K562 (cell line): ENCODE measurements around the gene DOLPP1. TPM values are rescaled to one million over a fixed set of nuclear protein-coding genes. Genes with fewer than 3 reads are reported as not detected.

Experiments
- EWSR1 ChIP-seq: fragments of 450-650 bp; IDR thresholded peaks from 2 replicates; pipeline ENCODE4 v1.6.1; 2018; ENCODE audit warnings: borderline replicate concordance, mild to moderate bottlenecking, low read depth, moderate library complexity; ENCODE audit not compliant: partially characterized antibody
- FOXP1 ChIP-seq: sonication (generic); formaldehyde crosslinking; IDR thresholded peaks from 2 replicates; pipeline ENCODE4 v1.8.0; 2022; ENCODE audit warnings: mild to moderate bottlenecking, missing genetic modification reagents
- GATA2 ChIP-seq: sonication (generic); formaldehyde crosslinking; IDR thresholded peaks from 2 replicates; pipeline ENCODE4 v1.4.0; 2020; ENCODE audit warnings: mild to moderate bottlenecking, missing genetic modification reagents
- KAT8 ChIP-seq: fragments of 450-650 bp; IDR thresholded peaks from 2 replicates; pipeline ENCODE4 v1.6.1; 2016; ENCODE audit warnings: low read depth, mild to moderate bottlenecking
- MEF2D ChIP-seq: conservative IDR thresholded peaks from 2 replicates; pipeline ENCODE4 v1.6.1; 2016; ENCODE audit warnings: low read depth, missing genetic modification characterization, missing compliant biosample characterization
- MYBL2 ChIP-seq, 2 experiments: fragments of 450-650 bp in 1 of 2; sonication (generic) in 1 of 2; formaldehyde crosslinking in 1 of 2; IDR thresholded peaks; 2 replicates each; pipeline versions ENCODE4 v1.6.1 to v1.8.1; 2017 to 2022; ENCODE audit warnings: borderline replicate concordance in 1 of 2, inconsistent platforms in 1 of 2, low read depth in 1 of 2, mild to moderate bottlenecking in 1 of 2, missing genetic modification reagents in 1 of 2, moderate library complexity in 1 of 2
- NONO ChIP-seq, 2 experiments: fragments of 200-400 bp in 1 of 2; fragments of 450-650 bp in 1 of 2; formaldehyde crosslinking in 1 of 2; IDR thresholded peaks; 2 replicates each; pipeline ENCODE4 v1.6.1; 2017; ENCODE audit warnings: low read depth in 2 of 2, mild to moderate bottlenecking in 2 of 2, moderate library complexity in 2 of 2, low read length in 1 of 2
- PURB ChIP-seq: sonication (generic); formaldehyde crosslinking; IDR thresholded peaks from 2 replicates; pipeline ENCODE4 v1.9.0; 2021; ENCODE audit warnings: low read depth, mild to moderate bottlenecking, missing genetic modification reagents
- YY1 ChIP-seq, 3 experiments: IDR thresholded peaks; 2 replicates each; pipeline ENCODE4 v1.6.1; 2011; ENCODE audit warnings: low read length in 2 of 3, mild to moderate bottlenecking in 2 of 3, moderate library complexity in 2 of 3, borderline replicate concordance in 1 of 3, control low read depth in 1 of 3, low read depth in 1 of 3; ENCODE audit not compliant: insufficient read depth in 3 of 3, insufficient replicate concordance in 2 of 3, control insufficient read depth in 1 of 3, insufficient read length in 1 of 3; ENCODE audit errors: extremely low read depth in 1 of 3
- ZNF561 ChIP-seq: fragments of 450-650 bp; formaldehyde crosslinking; conservative IDR thresholded peaks from 2 replicates; pipeline ENCODE4 v1.4.0; 2020; ENCODE audit warnings: mild to moderate bottlenecking, moderate library complexity
- ZNF77 ChIP-seq: fragments of 250-450 bp; sonication (Bioruptor Pico); IDR thresholded peaks from 2 replicates; pipeline ENCODE4 v1.5.0; 2020
- polyA plus RNA-seq, 8 experiments: library from polyadenylated mRNA; depleted of rRNA in 4 of 8; stranded (reverse) in 5 of 8; unstranded in 3 of 8; fragments of >200 nt; fragmentation: Nextera tagmentation in 2 of 8; fragmentation: Illumina TruSeq in 1 of 8; extraction: Ambion mirVana in 2 of 8; extraction: Trizol in 1 of 8; gene quantifications; 2 replicates each; pipeline versions ENCODE4 v1.2.1 to v1.2.3, GENCODE V29; 2011 to 2014; ENCODE audit warnings: inconsistent platforms in 1 of 8, missing spikeins in 1 of 8
- total RNA-seq, 7 experiments: library from RNA; depleted of rRNA in 6 of 7; stranded (reverse); fragments of >200 nt in 6 of 7; fragmentation: Illumina TruSeq in 2 of 7; extraction: Trizol in 2 of 7; gene quantifications; 2 replicates each; pipeline versions ENCODE4 v1.2.1 to v1.2.3, GENCODE V29; 2011 to 2021; ENCODE audit warnings: low replicate concordance in 1 of 7
- TF ChIP-seq, protein P1 (sequence below), 2 experiments: fragments of 150-350 bp in 1 of 2; IDR thresholded peaks; 2 replicates each; pipeline ENCODE4 v1.6.1; 2012 to 2016; ENCODE audit warnings: low read depth in 2 of 2, low read length in 2 of 2, mild to moderate bottlenecking in 1 of 2, moderate library complexity in 1 of 2
- TF ChIP-seq, protein P2 (sequence below), 2 experiments: IDR thresholded peaks; 2 replicates each; pipeline ENCODE4 v1.6.1; 2011; ENCODE audit warnings: borderline replicate concordance in 1 of 2, control low read depth in 1 of 2, low read depth in 1 of 2, low read length in 1 of 2, mild to moderate bottlenecking in 1 of 2, mixed read lengths in 1 of 2, moderate library complexity in 1 of 2; ENCODE audit not compliant: insufficient read depth in 1 of 2, insufficient read length in 1 of 2, poor library complexity in 1 of 2, severe bottlenecking in 1 of 2; ENCODE audit errors: extremely low read depth in 1 of 2
- TF ChIP-seq, protein P3 (sequence below): IDR thresholded peaks from 3 replicates; pipeline ENCODE4 v1.6.1; 2011; ENCODE audit warnings: borderline replicate concordance, mild to moderate bottlenecking, moderate library complexity; ENCODE audit not compliant: insufficient read length; ENCODE audit errors: extremely low read depth
- TF ChIP-seq, protein P4 (sequence below): sonication (generic); formaldehyde crosslinking; IDR thresholded peaks from 2 replicates; pipeline ENCODE4 v1.8.1; 2023; ENCODE audit warnings: mild to moderate bottlenecking, missing genetic modification reagents

The DOLPP1 gene
- total and polyA plus RNA-seq, 9 of the 15 experiments (the other 6 are each of a cell fraction or from before 2014, with no cell fraction given), result 3.0 to 39.8 (median 30.5) TPM

DNA sequence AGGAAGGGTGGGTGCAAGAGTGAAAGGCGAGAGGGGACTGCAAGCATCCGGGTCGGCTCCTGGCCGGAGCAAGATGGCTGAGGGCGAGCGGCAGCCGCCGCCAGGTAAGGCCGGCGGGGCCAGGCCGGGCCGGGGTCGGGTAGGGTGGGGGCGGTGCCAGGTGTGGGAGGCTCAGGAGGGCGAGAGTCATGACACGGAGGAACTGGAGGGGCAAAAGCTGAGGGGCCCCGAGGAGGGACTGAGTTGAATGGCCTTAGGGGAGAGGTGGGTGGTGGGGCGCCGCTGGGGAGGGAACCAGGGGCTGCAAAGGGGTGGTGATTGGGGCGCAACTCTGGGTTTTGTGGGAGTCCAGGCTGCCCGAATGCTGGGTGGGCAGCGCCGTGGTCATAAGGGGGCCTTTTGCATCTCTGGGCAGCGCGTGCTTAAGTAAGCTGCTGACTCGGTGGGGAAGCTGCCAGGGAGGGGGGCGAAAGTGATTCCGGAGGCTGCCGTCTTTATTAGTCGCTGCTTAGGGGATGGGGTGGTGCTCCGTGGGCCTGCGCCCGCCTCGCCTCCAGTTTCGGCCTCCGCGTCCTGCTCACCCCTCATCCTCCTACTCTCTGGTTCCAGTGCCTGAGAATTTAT, 30.7 kb downstream of the DOLPP1 start (continued):
- TF ChIP-seq EWSR1 (no peak), MEF2D (no peak), PURB (CRISPR knock-in tag) (no peak), KAT8 (no peak), GATA2 (CRISPR knock-in tag) (no peak), ZNF77 (no peak), MYBL2 (IDR thresholded peaks at IDR 0.05; ENCODE audit: low read depth) (no peak), MYBL2 (CRISPR knock-in tag; IDR thresholded peaks at IDR 0.05; ENCODE audit: borderline replicate concordance) (no peak), NONO (IDR thresholded peaks at IDR 0.05; ENCODE audit: low read depth in 2 of 2, low read length in 1 of 2) (no peak), ZNF561 (CRISPR knock-in tag) (no peak), YY1 (IDR thresholded peaks at IDR 0.05; ENCODE audit: borderline replicate concordance in 1 of 3, control insufficient read depth in 1 of 3, extremely low read depth in 1 of 3, insufficient read depth in 3 of 3, insufficient read length in 1 of 3, insufficient replicate concordance in 2 of 3, low read depth in 1 of 3, low read length in 2 of 3) (peak in 1 of 3 experiments; percentile 2), FOXP1 (CRISPR knock-in tag) (no peak)
- TF ChIP-seq, protein P1, sequence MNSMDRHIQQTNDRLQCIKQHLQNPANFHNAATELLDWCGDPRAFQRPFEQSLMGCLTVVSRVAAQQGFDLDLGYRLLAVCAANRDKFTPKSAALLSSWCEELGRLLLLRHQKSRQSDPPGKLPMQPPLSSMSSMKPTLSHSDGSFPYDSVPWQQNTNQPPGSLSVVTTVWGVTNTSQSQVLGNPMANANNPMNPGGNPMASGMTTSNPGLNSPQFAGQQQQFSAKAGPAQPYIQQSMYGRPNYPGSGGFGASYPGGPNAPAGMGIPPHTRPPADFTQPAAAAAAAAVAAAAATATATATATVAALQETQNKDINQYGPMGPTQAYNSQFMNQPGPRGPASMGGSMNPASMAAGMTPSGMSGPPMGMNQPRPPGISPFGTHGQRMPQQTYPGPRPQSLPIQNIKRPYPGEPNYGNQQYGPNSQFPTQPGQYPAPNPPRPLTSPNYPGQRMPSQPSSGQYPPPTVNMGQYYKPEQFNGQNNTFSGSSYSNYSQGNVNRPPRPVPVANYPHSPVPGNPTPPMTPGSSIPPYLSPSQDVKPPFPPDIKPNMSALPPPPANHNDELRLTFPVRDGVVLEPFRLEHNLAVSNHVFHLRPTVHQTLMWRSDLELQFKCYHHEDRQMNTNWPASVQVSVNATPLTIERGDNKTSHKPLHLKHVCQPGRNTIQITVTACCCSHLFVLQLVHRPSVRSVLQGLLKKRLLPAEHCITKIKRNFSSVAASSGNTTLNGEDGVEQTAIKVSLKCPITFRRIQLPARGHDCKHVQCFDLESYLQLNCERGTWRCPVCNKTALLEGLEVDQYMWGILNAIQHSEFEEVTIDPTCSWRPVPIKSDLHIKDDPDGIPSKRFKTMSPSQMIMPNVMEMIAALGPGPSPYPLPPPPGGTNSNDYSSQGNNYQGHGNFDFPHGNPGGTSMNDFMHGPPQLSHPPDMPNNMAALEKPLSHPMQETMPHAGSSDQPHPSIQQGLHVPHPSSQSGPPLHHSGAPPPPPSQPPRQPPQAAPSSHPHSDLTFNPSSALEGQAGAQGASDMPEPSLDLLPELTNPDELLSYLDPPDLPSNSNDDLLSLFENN (IDR thresholded peaks at IDR 0.05; ENCODE audit: low read depth in 2 of 2, low read length in 2 of 2), result no peak
- TF ChIP-seq, protein P2, sequence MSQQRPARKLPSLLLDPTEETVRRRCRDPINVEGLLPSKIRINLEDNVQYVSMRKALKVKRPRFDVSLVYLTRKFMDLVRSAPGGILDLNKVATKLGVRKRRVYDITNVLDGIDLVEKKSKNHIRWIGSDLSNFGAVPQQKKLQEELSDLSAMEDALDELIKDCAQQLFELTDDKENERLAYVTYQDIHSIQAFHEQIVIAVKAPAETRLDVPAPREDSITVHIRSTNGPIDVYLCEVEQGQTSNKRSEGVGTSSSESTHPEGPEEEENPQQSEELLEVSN (IDR thresholded peaks at IDR 0.05; ENCODE audit: borderline replicate concordance in 1 of 2, extremely low read depth in 1 of 2, insufficient read depth in 1 of 2, insufficient read length in 1 of 2, low read depth in 1 of 2, low read length in 1 of 2, poor library complexity in 1 of 2, severe bottlenecking in 1 of 2), result peak in 1 of 2 experiments; percentile 10
- TF ChIP-seq, protein P3, sequence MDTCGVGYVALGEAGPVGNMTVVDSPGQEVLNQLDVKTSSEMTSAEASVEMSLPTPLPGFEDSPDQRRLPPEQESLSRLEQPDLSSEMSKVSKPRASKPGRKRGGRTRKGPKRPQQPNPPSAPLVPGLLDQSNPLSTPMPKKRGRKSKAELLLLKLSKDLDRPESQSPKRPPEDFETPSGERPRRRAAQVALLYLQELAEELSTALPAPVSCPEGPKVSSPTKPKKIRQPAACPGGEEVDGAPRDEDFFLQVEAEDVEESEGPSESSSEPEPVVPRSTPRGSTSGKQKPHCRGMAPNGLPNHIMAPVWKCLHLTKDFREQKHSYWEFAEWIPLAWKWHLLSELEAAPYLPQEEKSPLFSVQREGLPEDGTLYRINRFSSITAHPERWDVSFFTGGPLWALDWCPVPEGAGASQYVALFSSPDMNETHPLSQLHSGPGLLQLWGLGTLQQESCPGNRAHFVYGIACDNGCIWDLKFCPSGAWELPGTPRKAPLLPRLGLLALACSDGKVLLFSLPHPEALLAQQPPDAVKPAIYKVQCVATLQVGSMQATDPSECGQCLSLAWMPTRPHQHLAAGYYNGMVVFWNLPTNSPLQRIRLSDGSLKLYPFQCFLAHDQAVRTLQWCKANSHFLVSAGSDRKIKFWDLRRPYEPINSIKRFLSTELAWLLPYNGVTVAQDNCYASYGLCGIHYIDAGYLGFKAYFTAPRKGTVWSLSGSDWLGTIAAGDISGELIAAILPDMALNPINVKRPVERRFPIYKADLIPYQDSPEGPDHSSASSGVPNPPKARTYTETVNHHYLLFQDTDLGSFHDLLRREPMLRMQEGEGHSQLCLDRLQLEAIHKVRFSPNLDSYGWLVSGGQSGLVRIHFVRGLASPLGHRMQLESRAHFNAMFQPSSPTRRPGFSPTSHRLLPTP, result no peak
- TF ChIP-seq, protein P4, sequence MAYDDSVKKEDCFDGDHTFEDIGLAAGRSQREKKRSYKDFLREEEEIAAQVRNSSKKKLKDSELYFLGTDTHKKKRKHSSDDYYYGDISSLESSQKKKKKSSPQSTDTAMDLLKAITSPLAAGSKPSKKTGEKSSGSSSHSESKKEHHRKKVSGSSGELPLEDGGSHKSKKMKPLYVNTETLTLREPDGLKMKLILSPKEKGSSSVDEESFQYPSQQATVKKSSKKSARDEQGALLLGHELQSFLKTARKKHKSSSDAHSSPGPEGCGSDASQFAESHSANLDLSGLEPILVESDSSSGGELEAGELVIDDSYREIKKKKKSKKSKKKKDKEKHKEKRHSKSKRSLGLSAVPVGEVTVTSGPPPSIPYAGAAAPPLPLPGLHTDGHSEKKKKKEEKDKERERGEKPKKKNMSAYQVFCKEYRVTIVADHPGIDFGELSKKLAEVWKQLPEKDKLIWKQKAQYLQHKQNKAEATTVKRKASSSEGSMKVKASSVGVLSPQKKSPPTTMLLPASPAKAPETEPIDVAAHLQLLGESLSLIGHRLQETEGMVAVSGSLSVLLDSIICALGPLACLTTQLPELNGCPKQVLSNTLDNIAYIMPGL (CRISPR knock-in tag), result no peak
